Measurements from ENCODE around the gene HCFC1. TPM values are rescaled to one million over a fixed set of nuclear protein-coding genes. Genes with fewer than 3 reads are reported as not detected.

HCFC1 gene
- total RNA-seq, 1 donor from 2014 or later = 61.2 TPM

DNA sequence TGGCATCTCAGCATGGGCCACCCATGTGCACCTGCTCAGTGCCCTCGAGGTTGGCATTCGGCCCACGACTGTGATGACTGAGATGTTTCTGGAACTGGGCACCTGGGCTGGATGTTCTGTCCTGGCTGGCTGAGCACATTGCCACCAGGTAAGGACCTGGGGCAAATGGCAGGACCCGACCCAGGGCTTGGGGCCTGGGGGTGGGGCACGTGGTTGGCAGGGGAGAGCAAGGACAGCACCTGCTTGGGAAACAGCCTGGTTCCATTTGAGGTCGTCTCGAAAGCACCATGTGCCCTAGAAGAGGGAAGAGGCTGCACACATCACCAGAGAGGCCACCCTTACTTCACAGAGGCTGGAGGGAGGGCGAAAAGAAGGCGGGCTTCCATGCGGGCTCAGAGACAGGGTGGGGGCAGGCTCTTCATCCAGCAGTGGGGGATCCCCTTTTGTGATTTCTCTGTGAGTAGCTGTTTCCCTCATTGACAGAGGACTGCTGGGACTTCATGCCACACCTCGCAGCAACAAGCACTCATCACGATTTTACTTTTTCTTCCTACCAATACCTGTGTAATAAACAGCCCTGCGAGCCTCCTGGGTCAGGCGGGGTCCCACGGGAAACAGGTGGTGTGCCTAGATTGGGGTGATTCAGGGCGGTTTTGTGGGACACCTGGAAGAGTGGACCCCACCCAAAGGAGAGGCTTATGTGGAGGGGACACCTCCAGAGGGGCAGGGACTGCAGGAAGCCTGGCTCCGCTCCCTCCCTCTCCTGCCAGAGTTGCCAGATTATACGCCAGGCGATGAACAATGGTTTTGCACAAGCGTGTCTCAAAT lies 12.9 kb upstream of the HCFC1 start:
- H3K4me3 ChIP-seq (ENCODE audit: insufficient read depth, low read depth, low read length) = no peak overlapping the region
- no peak for TF ChIP-seq EZH2 (IDR thresholded peaks at IDR 0.05; ENCODE audit: insufficient read depth, low read length)
- TF ChIP-seq, protein P1, sequence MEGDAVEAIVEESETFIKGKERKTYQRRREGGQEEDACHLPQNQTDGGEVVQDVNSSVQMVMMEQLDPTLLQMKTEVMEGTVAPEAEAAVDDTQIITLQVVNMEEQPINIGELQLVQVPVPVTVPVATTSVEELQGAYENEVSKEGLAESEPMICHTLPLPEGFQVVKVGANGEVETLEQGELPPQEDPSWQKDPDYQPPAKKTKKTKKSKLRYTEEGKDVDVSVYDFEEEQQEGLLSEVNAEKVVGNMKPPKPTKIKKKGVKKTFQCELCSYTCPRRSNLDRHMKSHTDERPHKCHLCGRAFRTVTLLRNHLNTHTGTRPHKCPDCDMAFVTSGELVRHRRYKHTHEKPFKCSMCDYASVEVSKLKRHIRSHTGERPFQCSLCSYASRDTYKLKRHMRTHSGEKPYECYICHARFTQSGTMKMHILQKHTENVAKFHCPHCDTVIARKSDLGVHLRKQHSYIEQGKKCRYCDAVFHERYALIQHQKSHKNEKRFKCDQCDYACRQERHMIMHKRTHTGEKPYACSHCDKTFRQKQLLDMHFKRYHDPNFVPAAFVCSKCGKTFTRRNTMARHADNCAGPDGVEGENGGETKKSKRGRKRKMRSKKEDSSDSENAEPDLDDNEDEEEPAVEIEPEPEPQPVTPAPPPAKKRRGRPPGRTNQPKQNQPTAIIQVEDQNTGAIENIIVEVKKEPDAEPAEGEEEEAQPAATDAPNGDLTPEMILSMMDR (IDR thresholded peaks at IDR 0.05; ENCODE audit: insufficient read depth, low read depth, low read length) = no peak
- no peak overlapping the region for H3K27ac ChIP-seq (ENCODE audit: low read depth, low read length)
- H3K9ac ChIP-seq (ENCODE audit: low read length) = no peak overlapping the region
- H3K4me1 ChIP-seq (ENCODE audit: insufficient read depth, low read length) = no peaks in the 10 kb centered on the region
- H2AFZ ChIP-seq (ENCODE audit: low read depth, low read length) = no peak overlapping the region
- FAIRE-seq (no peak), DNase-seq (ENCODE audit: low read depth) (no peak)
- no peaks in the 10 kb centered on the region for H3K79me2 ChIP-seq (ENCODE audit: insufficient read depth, low read length)
- no peaks in the 10 kb centered on the region for H4K20me1 ChIP-seq (ENCODE audit: insufficient read depth, low read length)
- Mint-ChIP-seq H3K9me3 (ENCODE audit: unreplicated experiment) (no peaks in the 10 kb centered on the region), H3K36me3 (ENCODE audit: low read depth, unreplicated experiment) (peaks cover 3% of the 10 kb centered on the region), H3K27me3 (ENCODE audit: low read depth, unreplicated experiment) (no peaks in the 10 kb centered on the region), H3K27ac (ENCODE audit: unreplicated experiment) (no peak overlapping the region), H3K4me1 (ENCODE audit: low read depth, unreplicated experiment) (no peaks in the 10 kb centered on the region), H3K4me3 (ENCODE audit: unreplicated experiment) (no peak overlapping the region)
- H3K9me3 ChIP-seq (ENCODE audit: insufficient read depth, low read depth, low read length) = no peaks in the 10 kb centered on the region
- no peaks in the 10 kb centered on the region for H3K36me3 ChIP-seq (ENCODE audit: insufficient read depth, low read length)
- H3K27me3 ChIP-seq (ENCODE audit: insufficient read depth, low read length) = no peaks in the 10 kb centered on the region
- H3K4me2 ChIP-seq (ENCODE audit: low read length) = no peak overlapping the region

DNA sequence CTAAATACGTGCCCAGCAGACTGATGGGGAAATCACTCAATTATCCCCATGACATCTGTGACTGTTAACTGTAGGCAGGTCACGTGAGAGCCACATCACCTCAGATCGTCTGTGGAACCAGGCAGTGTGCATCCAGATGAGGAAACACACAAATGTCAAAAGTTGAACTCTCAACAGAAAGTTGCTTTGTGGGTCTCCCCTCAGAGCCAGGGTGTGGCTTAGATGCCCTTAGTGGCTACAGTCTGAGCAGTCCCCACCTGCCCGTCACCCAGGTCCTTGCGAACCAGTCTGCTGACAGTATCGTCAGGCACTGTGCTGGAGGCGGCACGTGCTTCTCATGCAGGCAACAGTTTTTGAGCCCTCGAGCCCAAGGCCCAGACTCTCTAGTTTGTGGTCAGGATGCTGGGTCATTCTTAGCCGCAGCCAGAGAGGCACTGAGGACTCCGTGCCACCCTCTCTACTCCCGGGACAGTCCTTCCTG lies 11.7 kb upstream of the HCFC1 start:
- Mint-ChIP-seq H3K9me3 (ENCODE audit: unreplicated experiment) (no peaks in the 10 kb centered on the region), H3K27ac (ENCODE audit: unreplicated experiment) (no peak overlapping the region), H3K36me3 (ENCODE audit: low read depth, unreplicated experiment) (peaks cover 3% of the 10 kb centered on the region), H3K4me3 (ENCODE audit: unreplicated experiment) (no peak overlapping the region), H3K4me1 (ENCODE audit: low read depth, unreplicated experiment) (no peaks in the 10 kb centered on the region), H3K27me3 (ENCODE audit: low read depth, unreplicated experiment) (no peaks in the 10 kb centered on the region)
- no peak overlapping the region for H3K4me2 ChIP-seq (ENCODE audit: low read length)
- H3K27ac ChIP-seq (ENCODE audit: low read depth, low read length) = no peak overlapping the region
- H3K79me2 ChIP-seq (ENCODE audit: insufficient read depth, low read length) = no peaks in the 10 kb centered on the region
- no peaks in the 10 kb centered on the region for H3K27me3 ChIP-seq (ENCODE audit: insufficient read depth, low read length)
- H3K4me1 ChIP-seq (ENCODE audit: insufficient read depth, low read length) = no peaks in the 10 kb centered on the region
- H2AFZ ChIP-seq (ENCODE audit: low read depth, low read length) = no peak overlapping the region
- no peaks in the 10 kb centered on the region for H3K9me3 ChIP-seq (ENCODE audit: insufficient read depth, low read depth, low read length)
- TF ChIP-seq, protein P1 (IDR thresholded peaks at IDR 0.05; ENCODE audit: insufficient read depth, low read depth, low read length) = no peak
- TF ChIP-seq EZH2 (IDR thresholded peaks at IDR 0.05; ENCODE audit: insufficient read depth, low read length) = no peak
- no peaks in the 10 kb centered on the region for H3K36me3 ChIP-seq (ENCODE audit: insufficient read depth, low read length)
- no peaks in the 10 kb centered on the region for H4K20me1 ChIP-seq (ENCODE audit: insufficient read depth, low read length)
- no peak for DNase-seq (ENCODE audit: low read depth)
- no peak for FAIRE-seq
- no peak overlapping the region for H3K4me3 ChIP-seq (ENCODE audit: insufficient read depth, low read depth, low read length)
- H3K9ac ChIP-seq (ENCODE audit: low read length) = no peak overlapping the region
